Measurements from ENCODE around the gene SHKBP1.
"Not testable (repeated sequence)": the region's sequence is repeated elsewhere in the genome, so short reads cannot be mapped to it uniquely, and the experiment has no call there.

SHKBP1 gene

DNA sequence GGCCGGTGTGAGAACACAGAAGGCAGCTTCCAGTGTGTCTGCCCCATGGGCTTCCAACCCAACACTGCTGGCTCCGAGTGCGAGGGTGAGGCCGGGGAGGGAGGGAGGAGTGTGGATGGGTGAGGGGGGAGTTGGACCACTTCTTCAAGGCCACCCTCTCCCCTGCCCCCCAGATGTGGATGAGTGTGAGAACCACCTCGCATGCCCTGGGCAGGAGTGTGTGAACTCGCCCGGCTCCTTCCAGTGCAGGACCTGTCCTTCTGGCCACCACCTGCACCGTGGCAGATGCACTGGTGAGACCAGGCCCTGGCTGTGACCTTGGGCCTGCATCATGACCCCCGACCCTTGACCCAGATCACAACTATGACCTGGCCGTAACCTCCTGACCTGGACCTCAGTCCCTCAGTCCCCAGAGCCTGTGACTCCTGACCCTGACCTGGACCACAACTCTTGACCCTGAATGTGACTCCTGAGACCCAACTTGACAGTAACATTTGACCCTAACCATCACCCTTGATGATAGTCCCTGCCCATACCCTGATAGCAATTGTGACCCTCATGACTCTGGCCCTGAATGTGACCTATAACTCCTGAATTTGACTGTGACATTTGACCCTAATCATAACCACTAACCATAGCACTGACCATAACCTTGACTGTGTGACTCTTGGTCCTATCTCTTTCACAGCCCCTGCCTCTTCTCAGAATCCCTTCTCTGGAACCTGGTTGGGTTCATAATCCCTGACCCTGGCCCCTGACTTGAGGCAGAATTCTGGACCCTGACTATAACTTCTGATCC lies 35.4 kb downstream of the SHKBP1 start:
- DNase-seq (ENCODE audit: insufficient read length, low spot score) = no peak
- no peak for FAIRE-seq

DNA sequence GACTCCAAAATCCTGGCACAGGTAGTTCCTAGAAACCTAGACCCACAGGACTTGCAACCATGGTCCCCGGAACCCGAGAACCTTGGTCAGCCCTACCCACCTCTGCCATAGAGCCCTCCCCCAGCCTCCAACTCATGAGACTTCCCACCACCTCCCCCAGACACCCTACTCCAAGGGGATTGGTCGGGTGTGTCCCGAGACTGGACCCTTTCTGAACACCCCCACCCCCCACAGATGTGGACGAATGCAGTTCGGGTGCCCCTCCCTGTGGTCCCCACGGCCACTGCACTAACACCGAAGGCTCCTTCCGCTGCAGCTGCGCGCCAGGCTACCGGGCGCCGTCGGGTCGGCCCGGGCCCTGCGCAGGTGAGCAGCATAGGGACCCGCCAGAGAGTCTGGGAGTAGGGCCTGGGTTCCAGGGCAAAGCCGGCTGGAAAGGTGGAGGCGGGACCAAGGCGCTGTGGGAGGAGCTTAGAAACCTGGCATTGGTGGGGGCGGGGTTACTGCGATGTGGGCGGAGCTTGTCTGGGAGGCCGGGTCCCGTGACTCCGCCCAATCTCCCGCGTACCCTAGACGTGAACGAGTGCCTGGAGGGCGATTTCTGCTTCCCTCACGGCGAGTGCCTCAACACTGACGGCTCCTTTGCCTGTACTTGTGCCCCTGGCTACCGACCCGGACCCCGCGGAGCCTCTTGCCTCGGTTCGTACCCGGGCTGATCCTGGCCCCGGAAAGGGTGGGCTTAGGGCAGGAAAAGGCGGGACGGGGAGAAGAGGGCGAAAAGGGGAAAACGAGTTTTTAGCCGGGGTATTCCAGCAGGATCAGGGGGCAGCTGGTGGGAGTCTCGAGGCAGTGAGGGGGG lies 36.4 kb downstream of the SHKBP1 start:
- no peak for FAIRE-seq
- DNase-seq (ENCODE audit: insufficient read length, low spot score) = no peak

DNA sequence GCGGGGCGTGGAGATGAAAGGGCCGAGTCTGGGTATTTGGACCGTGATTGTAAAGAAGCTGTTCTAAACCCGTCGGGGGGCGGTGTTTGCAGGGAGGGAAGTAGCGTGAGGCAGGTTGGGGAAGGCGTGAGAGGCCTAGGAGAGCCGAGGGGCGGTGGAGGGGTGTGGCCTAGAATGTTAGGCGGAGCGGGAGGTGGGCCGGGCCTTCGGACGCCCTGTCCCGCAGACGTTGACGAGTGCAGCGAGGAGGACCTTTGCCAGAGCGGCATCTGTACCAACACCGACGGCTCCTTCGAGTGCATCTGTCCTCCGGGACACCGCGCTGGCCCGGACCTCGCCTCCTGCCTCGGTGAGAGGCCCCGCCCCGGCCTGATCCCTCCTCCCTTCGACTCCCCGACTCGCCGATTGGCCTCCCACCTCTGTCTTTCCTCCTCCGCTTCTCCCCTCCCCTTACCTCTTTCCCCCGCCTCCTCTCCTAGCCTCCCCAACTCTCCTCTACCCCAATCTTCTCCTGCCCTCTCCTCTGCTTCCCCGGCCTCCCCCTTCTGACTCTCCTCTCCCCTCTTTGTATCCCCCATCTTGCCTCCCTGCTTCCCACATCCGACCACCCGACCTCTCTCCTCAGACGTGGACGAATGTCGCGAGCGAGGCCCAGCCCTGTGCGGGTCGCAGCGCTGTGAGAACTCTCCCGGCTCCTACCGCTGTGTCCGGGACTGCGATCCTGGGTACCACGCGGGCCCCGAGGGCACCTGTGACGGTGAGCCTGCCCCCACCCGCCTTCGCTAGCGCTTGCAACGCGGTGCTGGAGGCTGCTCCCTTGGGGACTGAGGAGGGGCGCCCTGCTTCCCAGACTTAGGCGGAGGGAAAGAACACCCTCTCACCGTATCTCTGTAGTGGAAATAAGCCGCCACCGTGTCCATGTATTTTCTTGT lies 37.3 kb downstream of the SHKBP1 start:
- FAIRE-seq (no peak), DNase-seq (ENCODE audit: insufficient read length, low spot score) (no peak)

DNA sequence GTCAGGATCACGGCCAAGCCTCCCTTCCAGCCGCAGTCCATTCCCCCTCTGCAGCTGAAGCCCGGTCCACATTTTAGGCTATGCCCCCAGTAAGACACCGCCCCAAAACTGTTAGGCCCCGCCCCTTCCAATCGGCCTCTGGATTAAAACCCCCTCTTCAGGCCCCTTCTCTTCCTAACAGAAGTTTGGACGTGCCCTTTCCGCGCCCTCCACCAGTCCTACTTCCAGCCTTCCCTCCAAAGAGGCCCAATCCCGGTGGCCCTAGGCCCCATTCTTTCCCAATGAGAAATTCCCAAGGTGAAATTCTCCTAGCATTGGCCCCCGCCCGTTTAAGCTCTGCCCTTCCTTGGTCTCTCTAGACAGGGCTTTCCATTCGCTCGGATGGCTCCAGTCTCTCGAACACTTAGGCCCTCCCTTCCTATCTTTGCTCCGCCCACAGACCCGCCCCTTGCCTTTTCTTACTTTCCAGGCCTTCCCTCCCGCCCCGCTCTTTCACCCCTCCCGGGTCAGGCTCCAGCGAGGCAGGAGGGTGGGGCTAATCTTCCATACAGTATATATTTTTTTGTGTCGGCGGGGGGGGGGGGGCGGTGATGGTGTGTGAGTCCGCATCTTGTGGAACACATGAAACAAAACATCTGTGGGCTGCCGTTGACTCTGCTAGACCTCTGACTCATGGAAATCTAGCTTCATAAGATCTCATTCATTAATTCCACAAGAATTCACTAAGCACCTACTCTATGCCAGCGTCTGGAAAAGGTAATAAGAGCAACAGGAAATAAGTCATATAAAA lies 38.1 kb downstream of the SHKBP1 start:
- DNase-seq (ENCODE audit: insufficient read length, low spot score) = peak; percentile 28
- FAIRE-seq = no peak

DNA sequence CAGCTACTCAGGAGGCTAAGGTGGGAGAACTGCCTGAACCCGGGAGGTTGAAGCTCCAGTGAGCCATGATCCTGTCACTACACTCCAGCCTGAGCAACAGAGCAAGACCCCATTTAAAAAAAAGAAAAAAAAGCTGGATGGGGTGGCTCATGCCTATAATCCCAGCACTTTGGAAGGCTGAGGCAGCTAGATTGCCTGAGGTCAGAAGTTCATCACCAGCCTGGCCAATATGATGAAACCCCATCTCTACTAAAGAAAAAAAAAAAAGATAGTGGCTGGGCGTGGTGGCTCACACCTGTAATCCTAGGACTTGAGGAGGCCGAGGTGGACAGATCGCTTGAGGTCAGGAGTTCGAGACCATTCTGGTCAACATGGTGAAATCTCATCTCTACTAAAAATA lies 39.5 kb downstream of the SHKBP1 start:
- DNase-seq (ENCODE audit: insufficient read length, low spot score) (no peak), FAIRE-seq (no peak)

DNA sequence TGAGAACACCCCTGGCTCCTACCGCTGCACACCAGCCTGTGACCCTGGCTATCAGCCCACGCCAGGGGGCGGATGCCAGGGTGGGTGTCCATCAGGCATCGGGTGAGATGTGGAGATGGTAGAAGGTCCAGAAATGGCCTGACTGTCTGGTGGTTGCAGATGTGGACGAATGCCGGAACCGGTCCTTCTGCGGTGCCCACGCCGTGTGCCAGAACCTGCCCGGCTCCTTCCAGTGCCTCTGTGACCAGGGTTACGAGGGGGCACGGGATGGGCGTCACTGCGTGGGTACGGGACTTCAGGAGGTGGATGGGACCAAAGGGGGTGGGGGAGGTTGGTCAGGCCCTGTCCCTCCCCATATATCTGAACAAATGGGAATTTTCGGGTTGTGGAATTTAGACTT lies 40.3 kb downstream of the SHKBP1 start:
- FAIRE-seq = no peak
- DNase-seq (ENCODE audit: insufficient read length, low spot score) = no peak

DNA sequence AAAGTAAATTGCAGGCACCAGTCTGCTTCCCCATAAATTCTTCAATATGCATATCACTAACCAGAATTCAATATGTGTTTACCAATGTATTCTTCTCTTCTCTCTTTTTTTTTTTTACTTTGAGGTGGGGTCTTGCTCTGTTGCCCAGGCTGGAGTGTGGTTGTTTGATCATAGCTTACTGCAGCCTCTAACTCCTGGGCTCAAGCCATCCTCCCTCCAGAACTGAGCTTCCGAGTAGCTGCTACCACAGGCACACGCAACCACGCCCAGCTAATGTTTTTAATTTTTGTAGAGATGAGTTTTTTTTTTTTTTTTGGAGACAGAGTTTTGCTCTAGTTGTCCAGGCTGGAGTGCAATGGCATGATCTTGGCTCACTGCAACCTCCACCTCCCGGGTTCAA lies 41.3 kb downstream of the SHKBP1 start:
- FAIRE-seq = no peak
- no peak for DNase-seq (ENCODE audit: insufficient read length, low spot score)

DNA sequence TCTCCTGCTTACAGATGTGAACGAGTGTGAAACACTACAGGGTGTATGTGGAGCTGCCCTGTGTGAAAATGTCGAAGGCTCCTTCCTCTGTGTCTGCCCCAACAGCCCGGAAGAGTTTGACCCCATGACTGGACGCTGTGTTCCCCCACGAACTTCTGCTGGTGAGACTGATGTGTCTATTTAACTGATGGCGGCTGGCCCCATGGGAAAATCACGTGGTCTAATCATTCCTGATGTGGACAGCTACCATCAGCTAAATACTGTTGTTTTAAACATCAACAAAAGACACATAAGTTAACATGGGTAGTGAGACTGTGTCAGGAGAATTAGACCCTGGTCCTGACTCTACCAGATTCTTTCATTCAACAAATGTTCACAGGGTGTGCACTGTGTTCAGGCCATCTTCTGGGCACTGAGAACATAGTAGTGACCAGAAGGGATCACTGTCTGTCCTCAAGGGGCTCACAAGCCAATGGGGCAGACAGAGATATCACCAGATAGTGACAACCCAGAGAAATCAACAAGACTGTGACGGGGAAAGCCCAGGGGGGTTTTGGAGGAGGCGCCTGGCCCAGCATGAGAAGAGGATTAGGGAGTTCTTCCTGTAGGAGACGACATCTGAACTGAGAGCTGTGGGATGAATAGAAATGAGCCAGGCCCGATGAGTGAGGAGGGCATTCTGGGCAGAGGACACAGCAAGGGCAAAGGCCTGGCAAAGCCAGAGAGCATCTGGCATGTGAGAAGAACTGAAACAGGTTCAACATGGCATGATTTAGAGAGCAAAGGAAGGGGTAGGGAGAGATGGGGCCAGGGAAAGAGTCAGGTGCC lies 42.9 kb downstream of the SHKBP1 start:
- no peak for DNase-seq (ENCODE audit: insufficient read length, low spot score)
- no peak for FAIRE-seq

DNA sequence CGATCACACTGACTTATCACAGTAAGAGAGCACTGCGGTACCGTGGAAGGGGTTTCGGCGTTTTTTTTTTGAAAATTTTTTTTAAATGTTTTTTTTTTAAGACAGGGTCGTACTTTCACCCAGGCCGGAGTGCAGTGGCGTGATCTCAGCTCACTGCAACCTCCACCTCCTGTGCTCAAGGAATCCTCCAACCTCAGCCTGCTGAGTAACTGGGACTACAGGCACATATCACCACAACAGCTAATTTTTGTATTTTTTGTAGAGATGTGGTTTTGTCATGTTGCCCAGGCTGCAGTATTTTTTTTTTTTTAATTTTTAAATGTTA lies 43.5 kb downstream of the SHKBP1 start:
- FAIRE-seq (no peak), DNase-seq (ENCODE audit: insufficient read length, low spot score) (no peak)

DNA sequence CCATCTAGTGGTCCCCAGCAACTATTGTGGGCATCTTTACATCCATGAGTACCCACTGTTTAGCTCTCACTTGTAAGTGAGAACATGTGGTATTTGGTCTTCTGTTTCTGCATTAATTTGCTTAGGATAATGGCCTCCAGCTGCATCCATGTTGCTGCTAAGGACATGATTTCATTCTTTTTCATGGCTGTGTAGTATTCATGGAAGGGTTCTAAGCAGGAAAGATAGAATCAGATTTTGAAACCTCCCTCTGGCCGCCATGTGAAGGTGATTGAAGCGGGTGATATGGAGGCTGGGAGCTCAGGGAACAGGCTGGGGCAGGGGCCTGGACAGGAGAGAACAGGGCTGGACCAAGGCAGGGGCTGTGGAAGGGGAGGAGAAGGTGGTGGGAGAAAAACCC lies 44.6 kb downstream of the SHKBP1 start:
- DNase-seq (ENCODE audit: insufficient read length, low spot score) (no peak), FAIRE-seq (no peak)

DNA sequence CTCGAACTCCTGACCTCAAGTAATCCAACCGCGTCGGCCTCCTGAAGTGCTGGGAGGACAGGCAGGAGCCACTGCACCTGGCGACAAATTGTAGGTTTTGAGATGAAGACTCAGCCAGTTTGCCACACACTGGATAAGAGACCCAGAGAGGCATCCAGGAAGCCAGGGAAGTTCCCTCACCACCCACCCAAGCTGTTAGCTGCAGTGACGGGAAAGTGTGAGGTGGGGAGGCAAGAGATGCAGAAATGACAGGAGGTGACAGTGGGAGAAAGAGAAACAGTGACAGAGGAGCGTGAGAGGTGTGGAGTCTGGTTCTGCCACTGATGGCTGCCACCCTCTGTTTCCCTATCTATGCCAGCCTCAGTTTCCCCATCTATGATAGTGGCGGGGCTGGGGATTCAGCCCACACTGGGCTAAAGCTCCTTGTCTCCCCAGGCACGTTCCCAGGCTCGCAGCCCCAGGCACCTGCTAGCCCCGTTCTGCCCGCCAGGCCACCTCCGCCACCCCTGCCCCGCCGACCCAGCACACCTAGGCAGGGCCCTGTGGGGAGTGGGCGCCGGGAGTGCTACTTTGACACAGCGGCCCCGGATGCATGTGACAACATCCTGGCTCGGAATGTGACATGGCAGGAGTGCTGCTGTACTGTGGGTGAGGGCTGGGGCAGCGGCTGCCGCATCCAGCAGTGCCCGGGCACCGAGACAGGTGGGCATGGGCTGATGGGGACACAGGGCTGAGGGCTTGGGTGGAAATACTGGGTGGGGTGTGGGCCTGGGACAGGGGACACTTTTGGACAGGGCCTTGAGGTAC lies 45.5 kb downstream of the SHKBP1 start:
- no peak for DNase-seq (ENCODE audit: insufficient read length, low spot score)
- no peak for FAIRE-seq

DNA sequence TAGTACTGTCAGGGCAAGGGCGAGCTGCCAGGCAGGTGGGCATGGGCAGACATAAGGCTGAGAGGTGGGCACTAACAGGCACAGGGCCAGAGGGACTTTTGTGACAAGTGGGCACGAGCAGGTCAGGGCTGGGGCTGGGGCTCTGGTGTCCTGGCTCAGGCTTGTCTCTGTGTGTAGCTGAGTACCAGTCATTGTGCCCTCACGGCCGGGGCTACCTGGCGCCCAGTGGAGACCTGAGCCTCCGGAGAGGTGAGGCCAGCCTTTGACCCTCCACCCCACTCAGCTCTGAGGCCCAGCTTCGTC lies 46.1 kb downstream of the SHKBP1 start:
- DNase-seq (ENCODE audit: insufficient read length, low spot score) (no peak), FAIRE-seq (no peak)

DNA sequence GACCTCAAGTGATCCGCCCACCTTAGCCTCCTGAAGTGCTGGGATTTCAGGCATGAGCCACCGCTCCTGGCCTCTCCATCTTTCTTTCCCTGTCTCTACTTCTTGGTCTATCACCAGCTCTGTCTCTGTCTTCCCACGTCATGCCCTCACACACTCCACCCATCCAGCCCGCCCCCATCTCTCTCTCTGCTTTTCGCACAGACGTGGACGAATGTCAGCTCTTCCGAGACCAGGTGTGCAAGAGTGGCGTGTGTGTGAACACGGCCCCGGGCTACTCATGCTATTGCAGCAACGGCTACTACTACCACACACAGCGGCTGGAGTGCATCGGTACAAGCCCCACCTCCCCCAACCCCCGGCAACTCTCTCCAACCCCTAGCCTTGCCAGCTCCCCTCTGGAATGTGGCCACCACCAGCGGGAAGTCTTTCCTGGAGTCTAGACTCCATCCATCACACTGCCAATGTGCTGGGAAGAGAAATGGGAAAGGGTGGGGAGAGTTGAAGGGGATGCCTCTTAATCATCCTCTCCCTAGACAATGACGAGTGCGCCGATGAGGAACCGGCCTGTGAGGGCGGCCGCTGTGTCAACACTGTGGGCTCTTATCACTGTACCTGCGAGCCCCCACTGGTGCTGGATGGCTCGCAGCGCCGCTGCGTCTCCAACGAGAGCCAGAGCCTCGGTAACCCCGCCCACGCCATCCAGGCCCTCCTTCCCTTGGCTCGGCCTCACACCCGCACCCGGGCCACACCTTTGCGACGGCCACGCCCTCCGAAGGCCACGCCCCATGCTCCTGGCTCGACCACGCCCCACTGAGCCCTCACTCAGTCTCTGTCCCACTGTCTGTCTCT lies 47.0 kb downstream of the SHKBP1 start:
- FAIRE-seq = no peak
- no peak for DNase-seq (ENCODE audit: insufficient read length, low spot score)

DNA sequence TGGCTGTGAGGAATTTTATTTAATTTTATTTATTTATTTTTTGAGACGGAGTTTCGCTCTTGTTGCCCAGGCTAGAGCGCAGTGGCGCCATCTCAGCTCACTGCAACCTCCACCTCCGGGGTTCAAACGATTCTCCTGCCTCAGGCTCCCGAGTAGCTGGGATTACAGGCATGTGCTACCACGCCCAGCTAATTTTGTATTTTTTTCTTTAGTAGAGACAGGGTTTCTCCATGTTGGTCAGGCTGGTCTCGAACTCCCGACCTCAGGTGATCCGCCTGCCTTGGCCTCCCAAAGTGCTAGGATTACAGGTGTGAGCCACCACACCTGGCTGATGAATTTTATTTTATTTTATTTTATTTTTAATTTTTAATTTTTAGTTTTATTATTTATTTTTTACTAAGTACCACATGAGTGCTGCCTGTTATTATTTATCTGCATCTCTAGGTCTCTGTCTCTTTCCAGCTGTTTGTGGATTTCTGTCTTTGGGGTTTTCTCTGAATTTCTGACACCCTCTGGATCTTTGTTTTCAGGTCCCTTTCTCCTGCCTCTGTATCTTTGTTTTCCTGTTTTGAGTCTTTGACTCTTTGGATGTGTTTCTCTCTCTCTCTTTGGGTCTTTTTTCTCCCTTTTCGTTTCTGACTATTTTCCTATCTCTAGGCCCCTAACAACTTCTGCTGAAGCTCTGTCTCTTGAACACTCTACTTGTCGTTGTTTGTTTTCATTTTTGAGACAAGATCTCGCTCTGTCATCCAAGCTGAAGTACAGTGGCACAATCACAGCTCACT lies 47.9 kb downstream of the SHKBP1 start:
- FAIRE-seq; DNase-seq (ENCODE audit: insufficient read length, low spot score): not testable (repeated sequence)

DNA sequence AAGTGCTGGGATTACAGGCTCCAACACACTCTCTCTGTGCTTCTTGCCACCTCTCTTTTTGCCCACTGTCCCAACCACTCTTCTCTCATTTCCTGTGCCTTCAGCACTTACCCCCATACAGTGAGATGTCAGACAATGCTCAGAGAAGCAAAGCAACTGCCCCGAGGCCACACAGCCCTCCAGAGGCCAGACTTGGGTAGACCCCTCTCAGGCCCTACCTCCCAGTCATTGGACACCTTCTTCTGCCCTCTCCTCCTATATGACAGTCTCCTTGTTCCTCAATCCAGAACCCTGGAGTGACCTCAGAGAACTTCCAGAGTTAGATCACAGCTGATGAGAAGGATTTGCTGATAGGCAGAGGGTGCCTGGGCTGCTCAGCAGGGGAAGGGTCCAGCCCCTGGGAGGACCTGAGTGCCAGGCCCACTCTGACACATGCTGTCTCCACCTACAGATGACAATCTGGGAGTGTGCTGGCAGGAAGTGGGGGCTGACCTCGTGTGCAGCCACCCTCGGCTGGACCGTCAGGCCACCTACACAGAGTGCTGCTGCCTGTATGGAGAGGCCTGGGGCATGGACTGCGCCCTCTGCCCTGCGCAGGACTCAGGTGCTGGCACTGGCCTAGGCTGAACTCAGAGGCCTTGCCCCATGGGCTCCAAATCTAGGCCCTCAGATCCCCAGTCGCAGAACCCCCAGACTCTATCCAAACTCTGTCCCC lies 48.9 kb downstream of the SHKBP1 start:
- DNase-seq (ENCODE audit: insufficient read length, low spot score) = no peak
- FAIRE-seq = no peak

DNA sequence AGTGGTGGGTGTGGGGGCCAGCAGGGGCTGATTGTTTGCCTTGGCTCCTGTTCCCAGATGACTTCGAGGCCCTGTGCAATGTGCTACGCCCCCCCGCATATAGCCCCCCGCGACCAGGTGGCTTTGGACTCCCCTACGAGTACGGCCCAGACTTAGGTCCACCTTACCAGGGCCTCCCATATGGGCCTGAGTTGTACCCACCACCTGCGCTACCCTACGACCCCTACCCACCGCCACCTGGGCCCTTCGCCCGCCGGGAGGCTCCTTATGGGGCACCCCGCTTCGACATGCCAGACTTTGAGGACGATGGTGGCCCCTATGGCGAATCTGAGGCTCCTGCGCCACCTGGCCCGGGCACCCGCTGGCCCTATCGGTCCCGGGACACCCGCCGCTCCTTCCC lies 50.2 kb downstream of the SHKBP1 start:
- no peak for DNase-seq (ENCODE audit: insufficient read length, low spot score)
- no peak for FAIRE-seq

Measured in HTR-8/SVneo (cell line).